HEK293 (cell line): Measurements from ENCODE around the gene KLLN.

Source experiments
- CTCF ChIA-PET: fragments of 350-600 bp; formaldehyde crosslinking; extraction: SDS; loops from one replicate; lab custom pipeline; 2021; ENCODE audit warnings: antibody characterized with exemption; lab: Yijun Ruan, JAX
- POLR2A ChIA-PET: fragments of 300-600 bp; formaldehyde crosslinking; extraction: SDS; loops from one replicate; lab custom pipeline; 2020; ENCODE audit warnings: antibody characterized with exemption, inconsistent platforms; lab: Yijun Ruan, JAX
- H3K27ac ChIP-seq: fragments of 200-500 bp; sonication (Bioruptor generic); 2 replicates; pipeline ENCODE4 v1.5.1; 2014; ENCODE audit warnings: low read depth, low read length, control low read depth, inconsistent platforms; ENCODE audit errors: extremely low read depth
- H3K36me3 ChIP-seq, 2 experiments: fragments of 200-500 bp in 1 of 2; sonication (Bioruptor generic) in 1 of 2; 1 replicate in 1 of 2; 2 replicates in 1 of 2; pipeline ENCODE4 v1.5.1; 2014 to 2017; ENCODE audit warnings: inconsistent platforms in 2 of 2, low read length in 2 of 2; ENCODE audit not compliant: control insufficient read depth in 2 of 2, insufficient read depth in 1 of 2
- H3K4me1 ChIP-seq: fragments of 200-500 bp; sonication (Bioruptor generic); 2 replicates; pipeline ENCODE4 v1.5.1; 2014; ENCODE audit warnings: mild to moderate bottlenecking, low read length, inconsistent platforms; ENCODE audit not compliant: control insufficient read depth, insufficient read depth
- H3K4me3 ChIP-seq: 2 replicates; pipeline ENCODE4 v1.5.1; 2011; ENCODE audit warnings: low read depth, mild to moderate bottlenecking, control low read depth, low read length, moderate library complexity
- H3K9me3 ChIP-seq: fragments of 200-500 bp; sonication (Bioruptor generic); 2 replicates; pipeline ENCODE4 v1.5.1; 2014; ENCODE audit warnings: low read depth, low read length, inconsistent platforms; ENCODE audit not compliant: control insufficient read depth, insufficient read depth
- PRDM1 ChIP-seq: fragments of 450-650 bp; formaldehyde crosslinking; IDR thresholded peaks from 2 replicates; pipeline ENCODE4; 2016; ENCODE audit warnings: missing biosample characterization, missing genetic modification characterization
- SCRT1 ChIP-seq: fragments of 450-650 bp; formaldehyde crosslinking; IDR thresholded peaks from 2 replicates; pipeline ENCODE4 v1.5.1; 2016; ENCODE audit warnings: missing biosample characterization, missing genetic modification characterization, borderline replicate concordance
- SCRT2 ChIP-seq: fragments of 450-650 bp; formaldehyde crosslinking; IDR thresholded peaks from 2 replicates; pipeline ENCODE4 v1.5.1; 2016; ENCODE audit warnings: missing biosample characterization, missing genetic modification characterization
- ZNF341 ChIP-seq: fragments of 450-650 bp; formaldehyde crosslinking; IDR thresholded peaks from 2 replicates; pipeline ENCODE4; 2016; ENCODE audit warnings: low read depth, missing biosample characterization, missing genetic modification characterization
- ZNF416 ChIP-seq: fragments of 450-650 bp; formaldehyde crosslinking; IDR thresholded peaks from 2 replicates; pipeline ENCODE4 v1.5.1; 2016; ENCODE audit warnings: missing biosample characterization, missing genetic modification characterization
- ZNF514 ChIP-seq: fragments of 450-650 bp; formaldehyde crosslinking; IDR thresholded peaks from 2 replicates; pipeline ENCODE4 v1.5.1; 2016; ENCODE audit warnings: missing biosample characterization, missing genetic modification characterization
- ZNF558 ChIP-seq: fragments of 450-650 bp; formaldehyde crosslinking; IDR thresholded peaks from 2 replicates; pipeline ENCODE4 v1.5.1; 2016; ENCODE audit warnings: missing biosample characterization, missing genetic modification characterization
- ZNF660 ChIP-seq: fragments of 450-650 bp; IDR thresholded peaks from 2 replicates; pipeline ENCODE4 v1.5.1; 2018; ENCODE audit warnings: missing biosample characterization, mild to moderate bottlenecking, missing genetic modification characterization
- ZNF701 ChIP-seq: fragments of 450-650 bp; formaldehyde crosslinking; IDR thresholded peaks from 2 replicates; pipeline ENCODE4 v1.5.1; 2016; ENCODE audit warnings: missing biosample characterization, missing genetic modification characterization
- ZSCAN23 ChIP-seq: fragments of 450-650 bp; formaldehyde crosslinking; IDR thresholded peaks from 2 replicates; pipeline ENCODE4 v1.5.1; 2016; ENCODE audit warnings: missing biosample characterization, missing genetic modification characterization
- TF ChIP-seq, protein P1 (sequence below): fragments of 450-650 bp; formaldehyde crosslinking; IDR thresholded peaks from 2 replicates; pipeline ENCODE4 v1.5.1; 2016; ENCODE audit warnings: missing biosample characterization, missing genetic modification characterization, borderline replicate concordance
- TF ChIP-seq, protein P2 (sequence below): fragments of 450-650 bp; formaldehyde crosslinking; IDR thresholded peaks from 2 replicates; pipeline ENCODE4 v1.5.1; 2016; ENCODE audit warnings: missing biosample characterization, missing genetic modification characterization
- TF ChIP-seq, protein P3 (sequence below): fragments of 450-650 bp; formaldehyde crosslinking; IDR thresholded peaks from 2 replicates; pipeline ENCODE4 v1.5.1; 2016; ENCODE audit warnings: missing biosample characterization, missing genetic modification characterization

KLLN gene

DNA sequence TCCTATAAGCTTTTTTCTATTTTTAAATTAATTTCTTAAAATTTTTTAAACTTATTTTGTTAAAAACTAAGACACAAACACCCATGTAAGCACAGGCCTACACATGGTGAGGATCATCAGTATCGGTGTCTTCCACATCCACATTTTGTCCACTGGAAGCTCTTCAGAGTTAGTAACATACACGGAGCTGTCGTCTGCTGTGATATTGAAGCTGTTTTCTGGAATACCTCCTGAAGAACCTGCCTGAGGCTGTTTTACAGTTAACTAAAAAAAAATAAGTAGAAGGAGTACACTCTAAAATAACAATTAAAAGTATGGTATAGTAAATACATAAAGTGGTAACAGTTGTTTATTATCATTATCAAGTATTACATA, 17.7 kb downstream of the KLLN start:
- no peak overlapping the region for H3K27ac ChIP-seq
- peaks cover 19% of the 10 kb centered on the region for H3K4me1 ChIP-seq
- ChIA-PET POLR2A (interaction anchor here (1.0 to 2.2 kb wide), 3 partner anchors 17 to 27 kb away, joined by 5 to 29 read pairs (median 24); partner anchors contain the start of genes ATAD1, KLLN and PTEN), CTCF (interaction anchor here (0.6 to 2.4 kb wide), 8 partner anchors 14 to 235 kb away, joined by 3 to 11 read pairs (median 3); no protein-coding TSS in a partner anchor)
- TF ChIP-seq ZSCAN23 (tag by site-specific recombination) (no peak), PRDM1 (tag by site-specific recombination) (no peak), ZNF558 (tag by site-specific recombination) (no peak), ZNF416 (tag by site-specific recombination) (no peak), ZNF701 (no peak), ZNF514 (tag by site-specific recombination) (no peak)
- TF ChIP-seq, protein P1, sequence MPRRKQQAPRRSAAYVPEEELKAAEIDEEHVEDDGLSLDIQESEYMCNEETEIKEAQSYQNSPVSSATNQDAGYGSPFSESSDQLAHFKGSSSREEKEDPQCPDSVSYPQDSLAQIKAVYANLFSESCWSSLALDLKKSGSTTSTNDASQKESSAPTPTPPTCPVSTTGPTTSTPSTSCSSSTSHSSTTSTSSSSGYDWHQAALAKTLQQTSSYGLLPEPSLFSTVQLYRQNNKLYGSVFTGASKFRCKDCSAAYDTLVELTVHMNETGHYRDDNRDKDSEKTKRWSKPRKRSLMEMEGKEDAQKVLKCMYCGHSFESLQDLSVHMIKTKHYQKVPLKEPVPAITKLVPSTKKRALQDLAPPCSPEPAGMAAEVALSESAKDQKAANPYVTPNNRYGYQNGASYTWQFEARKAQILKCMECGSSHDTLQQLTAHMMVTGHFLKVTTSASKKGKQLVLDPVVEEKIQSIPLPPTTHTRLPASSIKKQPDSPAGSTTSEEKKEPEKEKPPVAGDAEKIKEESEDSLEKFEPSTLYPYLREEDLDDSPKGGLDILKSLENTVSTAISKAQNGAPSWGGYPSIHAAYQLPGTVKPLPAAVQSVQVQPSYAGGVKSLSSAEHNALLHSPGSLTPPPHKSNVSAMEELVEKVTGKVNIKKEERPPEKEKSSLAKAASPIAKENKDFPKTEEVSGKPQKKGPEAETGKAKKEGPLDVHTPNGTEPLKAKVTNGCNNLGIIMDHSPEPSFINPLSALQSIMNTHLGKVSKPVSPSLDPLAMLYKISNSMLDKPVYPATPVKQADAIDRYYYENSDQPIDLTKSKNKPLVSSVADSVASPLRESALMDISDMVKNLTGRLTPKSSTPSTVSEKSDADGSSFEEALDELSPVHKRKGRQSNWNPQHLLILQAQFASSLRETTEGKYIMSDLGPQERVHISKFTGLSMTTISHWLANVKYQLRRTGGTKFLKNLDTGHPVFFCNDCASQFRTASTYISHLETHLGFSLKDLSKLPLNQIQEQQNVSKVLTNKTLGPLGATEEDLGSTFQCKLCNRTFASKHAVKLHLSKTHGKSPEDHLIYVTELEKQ (tag by site-specific recombination), result no peak
- H3K9me3 ChIP-seq, result no peaks in the 10 kb centered on the region
- no peaks in the 10 kb centered on the region for H3K36me3 ChIP-seq
- no peak overlapping the region; the same call in 1 of the 2 replicates for H3K4me3 ChIP-seq

DNA sequence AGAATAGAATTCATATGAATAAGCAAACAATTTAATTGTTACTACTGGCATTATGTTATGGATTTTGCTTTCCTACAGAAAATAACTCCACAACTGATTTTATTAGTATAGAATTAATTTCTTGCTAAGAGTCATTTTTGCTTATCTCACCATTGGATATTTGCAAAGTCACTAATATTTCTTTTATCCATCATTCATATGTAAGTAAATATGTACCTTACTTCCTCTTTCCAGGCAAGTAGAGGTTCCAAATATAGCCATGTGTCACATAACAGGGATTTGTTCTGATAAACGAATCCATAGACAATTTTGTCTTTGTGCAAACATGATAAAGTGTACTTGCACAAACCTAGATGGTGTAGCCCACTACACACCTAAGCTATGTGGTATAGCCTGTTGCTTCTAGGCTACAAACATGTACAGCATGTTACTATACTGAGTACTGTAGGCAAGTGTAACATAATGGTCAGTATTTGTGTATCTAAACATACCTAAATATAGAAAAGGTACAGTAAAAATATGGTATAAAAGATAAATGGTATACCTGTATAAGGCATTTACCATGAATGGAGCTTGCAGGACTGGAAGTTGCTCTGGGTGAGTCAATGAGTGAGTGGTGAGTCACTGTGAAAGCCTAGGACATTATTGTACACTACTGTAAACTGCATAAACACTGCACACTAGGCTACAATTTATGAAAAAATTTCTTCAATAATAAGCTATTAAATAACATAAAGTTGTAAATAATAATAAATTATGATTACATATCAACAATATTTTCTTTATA, 18.3 kb downstream of the KLLN start:
- no peak overlapping the region for H3K27ac ChIP-seq
- H3K4me1 ChIP-seq, result peaks cover 15% of the 10 kb centered on the region
- H3K4me3 ChIP-seq, result no peak overlapping the region
- TF ChIP-seq, protein P2, sequence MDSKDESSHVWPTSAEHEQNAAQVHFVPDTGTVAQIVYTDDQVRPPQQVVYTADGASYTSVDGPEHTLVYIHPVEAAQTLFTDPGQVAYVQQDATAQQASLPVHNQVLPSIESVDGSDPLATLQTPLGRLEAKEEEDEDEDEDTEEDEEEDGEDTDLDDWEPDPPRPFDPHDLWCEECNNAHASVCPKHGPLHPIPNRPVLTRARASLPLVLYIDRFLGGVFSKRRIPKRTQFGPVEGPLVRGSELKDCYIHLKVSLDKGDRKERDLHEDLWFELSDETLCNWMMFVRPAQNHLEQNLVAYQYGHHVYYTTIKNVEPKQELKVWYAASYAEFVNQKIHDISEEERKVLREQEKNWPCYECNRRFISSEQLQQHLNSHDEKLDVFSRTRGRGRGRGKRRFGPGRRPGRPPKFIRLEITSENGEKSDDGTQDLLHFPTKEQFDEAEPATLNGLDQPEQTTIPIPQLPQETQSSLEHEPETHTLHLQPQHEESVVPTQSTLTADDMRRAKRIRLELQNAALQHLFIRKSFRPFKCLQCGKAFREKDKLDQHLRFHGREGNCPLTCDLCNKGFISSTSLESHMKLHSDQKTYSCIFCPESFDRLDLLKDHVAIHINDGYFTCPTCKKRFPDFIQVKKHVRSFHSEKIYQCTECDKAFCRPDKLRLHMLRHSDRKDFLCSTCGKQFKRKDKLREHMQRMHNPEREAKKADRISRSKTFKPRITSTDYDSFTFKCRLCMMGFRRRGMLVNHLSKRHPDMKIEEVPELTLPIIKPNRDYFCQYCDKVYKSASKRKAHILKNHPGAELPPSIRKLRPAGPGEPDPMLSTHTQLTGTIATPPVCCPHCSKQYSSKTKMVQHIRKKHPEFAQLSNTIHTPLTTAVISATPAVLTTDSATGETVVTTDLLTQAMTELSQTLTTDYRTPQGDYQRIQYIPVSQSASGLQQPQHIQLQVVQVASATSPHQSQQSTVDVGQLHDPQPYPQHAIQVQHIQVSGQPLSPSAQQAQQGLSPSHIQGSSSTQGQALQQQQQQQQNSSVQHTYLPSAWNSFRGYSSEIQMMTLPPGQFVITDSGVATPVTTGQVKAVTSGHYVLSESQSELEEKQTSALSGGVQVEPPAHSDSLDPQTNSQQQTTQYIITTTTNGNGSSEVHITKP, result peak; percentile 73
- TF ChIP-seq, protein P3, sequence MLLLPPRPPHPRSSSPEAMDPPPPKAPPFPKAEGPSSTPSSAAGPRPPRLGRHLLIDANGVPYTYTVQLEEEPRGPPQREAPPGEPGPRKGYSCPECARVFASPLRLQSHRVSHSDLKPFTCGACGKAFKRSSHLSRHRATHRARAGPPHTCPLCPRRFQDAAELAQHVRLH, result no peak
- TF ChIP-seq SCRT2 (tag by site-specific recombination) (peak; percentile 94), ZNF660 (tag by site-specific recombination) (0 out of 2 replicates have a peak, but pooled peaks have one; percentile 49), ZNF341 (tag by site-specific recombination) (no peak), SCRT1 (tag by site-specific recombination) (peak; percentile 64; the same call in 1 of the 2 replicates)
- H3K36me3 ChIP-seq, result no peaks in the 10 kb centered on the region
- ChIA-PET POLR2A (interaction anchor here (1.0 to 2.2 kb wide), 3 partner anchors 17 to 27 kb away, joined by 5 to 29 read pairs (median 24); partner anchors contain the start of genes ATAD1, KLLN and PTEN), CTCF (interaction anchor here (0.6 to 2.4 kb wide), 5 partner anchors 16 to 189 kb away, joined by 3 to 11 read pairs (median 3); no protein-coding TSS in a partner anchor)
- no peaks in the 10 kb centered on the region for H3K9me3 ChIP-seq
